GM18873 (cell line): ENCODE results near the gene DCST1.

Experiments used
- ATAC-seq: cut with Tn5 transposase; IDR thresholded peaks from one replicate; pipeline ENCODE4 v1.9.1; 2021; ENCODE audit warnings: mild to moderate bottlenecking, moderate library complexity, moderate number of reproducible peaks; ENCODE audit not compliant: unreplicated experiment, low FRiP score

Gene DCST1

DNA sequence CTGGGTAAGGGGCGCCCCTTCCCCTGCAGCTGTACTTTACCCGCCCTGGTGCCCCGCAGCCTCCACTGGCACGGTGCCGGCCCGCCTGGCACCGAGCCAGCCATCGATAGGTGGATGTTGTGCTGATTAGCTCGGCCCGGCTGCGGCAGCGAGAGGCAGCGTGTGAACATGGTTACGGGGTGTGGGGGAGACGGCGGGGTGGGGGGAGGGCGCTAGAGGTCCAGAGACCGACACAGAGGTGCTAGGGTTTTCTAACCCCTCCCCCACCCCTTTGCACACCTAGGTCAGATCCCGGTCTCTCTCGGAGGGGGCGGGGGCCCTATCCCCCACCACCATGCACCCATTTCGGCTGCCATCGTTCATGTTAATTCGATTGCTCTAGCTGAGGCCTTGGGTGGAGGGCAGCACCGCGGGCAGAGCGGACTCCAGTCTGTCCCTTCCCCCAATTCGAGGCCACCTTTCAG is 36.6 kb downstream of the DCST1 start:
- ATAC-seq, result no peak

DNA sequence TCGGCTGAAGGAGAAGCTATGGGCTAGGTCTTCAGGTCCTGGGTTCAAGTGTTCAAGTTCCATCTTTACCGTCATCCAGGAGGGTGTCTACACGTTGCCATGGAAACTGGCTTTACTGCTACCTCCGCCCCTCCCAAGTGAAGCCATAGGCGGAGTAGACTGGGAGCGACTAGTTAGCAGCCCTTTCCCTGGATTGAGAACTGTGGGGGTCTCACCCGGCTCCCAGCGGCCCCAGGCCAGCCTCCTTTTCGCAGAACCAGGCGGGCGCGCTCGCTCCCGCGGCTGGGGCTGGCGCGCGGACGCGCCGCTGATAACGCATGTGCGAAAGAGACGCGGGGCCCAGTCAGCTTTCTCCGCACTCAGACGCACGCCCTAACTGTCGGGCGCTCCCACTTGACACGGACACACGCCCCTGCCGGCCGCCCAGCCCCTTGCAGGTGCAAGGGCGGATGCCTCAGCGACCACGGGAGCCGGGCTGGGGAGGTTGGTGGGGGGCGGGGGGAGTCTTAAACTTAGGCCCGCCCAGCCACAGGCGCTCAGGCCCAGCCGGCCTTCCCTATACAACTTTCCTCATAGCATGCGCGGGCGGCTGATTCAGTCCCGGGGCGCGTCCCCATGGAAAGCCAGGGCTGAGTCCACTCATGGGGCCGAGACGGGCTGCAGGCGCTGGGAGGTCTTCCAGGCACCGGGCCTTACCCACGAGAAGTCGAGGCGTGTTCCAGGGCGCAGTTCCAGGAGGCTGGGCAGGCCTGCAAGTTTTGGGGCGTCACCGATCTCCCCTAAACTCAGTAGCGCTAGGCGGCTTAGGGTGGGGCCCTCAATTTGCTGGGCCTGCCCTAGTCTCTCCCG is 37.3 kb downstream of the DCST1 start:
- no peak for ATAC-seq

DNA sequence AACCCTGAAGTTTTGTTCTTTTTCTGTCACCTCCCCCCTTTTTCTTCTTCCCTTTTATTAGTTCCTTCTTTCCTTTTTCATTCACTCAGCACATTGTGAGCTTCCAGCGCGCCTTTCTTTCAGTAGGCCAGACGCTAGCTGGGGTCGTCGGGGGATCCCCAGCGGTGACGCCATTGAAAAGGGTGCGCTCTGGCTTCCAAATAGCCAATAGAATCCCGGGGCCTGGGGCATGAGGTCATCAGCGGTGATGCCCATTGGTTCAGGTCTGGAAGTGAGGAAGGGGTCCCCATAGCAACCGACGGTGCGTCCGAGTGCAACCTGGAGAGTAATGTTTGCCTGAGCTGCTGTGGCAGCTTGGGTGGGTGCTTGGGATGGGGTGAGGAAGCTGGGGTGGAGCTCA is 38.1 kb downstream of the DCST1 start:
- ATAC-seq, result no peak

DNA sequence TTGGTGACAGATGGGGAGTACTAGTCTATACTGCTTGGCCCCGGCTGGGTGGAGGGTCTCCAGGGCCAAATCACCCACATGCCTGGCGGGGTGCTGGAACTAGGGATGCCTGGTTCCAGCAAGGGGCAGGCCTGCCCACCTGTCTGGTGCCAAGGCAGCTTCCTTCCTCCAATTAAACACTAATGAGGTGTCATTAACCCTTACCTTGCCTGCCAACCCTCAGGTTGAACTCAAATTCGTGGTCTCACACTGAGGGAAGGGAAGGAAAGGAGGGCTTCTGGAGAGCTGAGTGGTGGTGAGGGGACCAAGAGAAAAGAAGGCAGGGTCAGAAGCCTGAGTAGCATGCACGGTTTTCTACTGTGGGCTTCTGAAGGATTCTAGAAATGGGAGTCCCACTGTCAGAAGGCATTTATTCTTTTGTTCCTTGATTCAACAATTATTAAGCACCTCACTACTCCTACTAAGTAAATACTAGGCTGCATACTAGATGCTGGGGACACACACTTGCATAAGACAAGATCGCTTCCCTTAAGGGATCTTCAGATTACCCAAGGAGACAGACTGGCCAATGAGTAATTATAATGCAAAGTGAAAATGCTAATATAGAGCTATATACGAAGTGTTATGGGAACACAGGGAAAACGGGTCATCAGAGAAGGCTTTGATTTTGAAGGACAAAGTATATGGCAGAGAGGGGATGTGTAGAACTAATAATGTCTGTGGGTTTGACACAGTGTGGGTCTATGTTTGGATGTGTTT is 39.1 kb downstream of the DCST1 start:
- no peak for ATAC-seq

DNA sequence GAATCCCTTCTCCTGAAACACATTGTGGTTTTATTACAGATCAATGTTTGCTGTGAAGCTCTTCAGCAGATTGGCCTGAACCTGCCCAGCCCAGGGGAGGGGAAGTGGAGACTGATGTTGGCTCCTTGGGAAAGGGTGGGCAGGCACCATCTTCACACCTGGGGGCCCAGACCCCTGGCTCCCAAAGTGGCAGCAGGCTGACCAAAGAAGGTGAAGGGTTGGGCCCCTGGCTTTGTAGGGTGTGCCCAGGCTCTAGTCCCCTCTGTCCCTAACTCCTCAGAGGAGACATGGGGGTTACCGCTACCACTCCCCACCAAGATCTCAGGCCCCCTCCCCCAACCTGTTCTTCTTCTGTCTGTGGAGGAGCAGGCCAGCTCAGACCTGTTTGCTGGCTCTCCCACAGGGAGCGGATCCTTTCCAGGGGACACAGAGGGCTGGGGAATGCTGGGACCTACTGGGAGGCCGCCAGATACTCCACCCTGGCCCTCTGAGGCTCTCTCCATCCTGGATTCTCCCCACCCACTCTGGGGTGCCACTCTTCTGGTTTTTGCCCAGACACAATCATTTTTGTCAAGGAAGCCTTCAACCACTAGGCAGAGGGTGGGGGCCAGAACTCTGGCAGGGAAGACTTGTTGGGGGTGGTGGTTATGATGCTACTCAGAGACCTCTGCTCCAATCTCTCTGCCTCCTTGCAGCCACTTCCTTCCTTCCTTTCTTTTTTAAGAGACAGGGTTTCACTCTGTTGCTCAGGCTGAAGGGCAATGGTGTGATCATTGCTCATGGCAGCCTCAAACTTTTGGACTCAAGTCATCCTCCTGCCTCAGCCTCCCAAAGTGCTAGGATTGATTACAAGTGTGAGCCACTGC is 40.0 kb downstream of the DCST1 start:
- no peak for ATAC-seq

DNA sequence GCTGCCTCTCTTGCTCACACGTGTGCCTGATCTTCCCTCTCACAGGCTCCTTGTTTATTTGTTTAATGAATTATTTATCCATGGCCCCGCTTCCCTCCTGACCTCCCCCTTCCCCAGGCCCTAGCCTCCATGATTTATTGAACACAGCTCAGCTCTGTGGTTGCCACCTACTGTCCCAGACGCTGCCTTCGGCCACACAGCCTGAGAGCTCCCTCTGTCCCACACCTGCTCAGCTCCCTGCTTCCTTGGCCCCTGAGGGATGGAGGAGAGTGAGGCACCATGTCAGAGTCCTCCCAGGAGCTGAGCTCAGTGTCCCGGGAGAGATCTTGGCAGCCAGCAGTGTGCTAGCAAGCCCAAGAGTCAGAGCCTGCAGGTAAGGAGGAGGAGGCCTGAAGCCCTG is 41.9 kb downstream of the DCST1 start:
- no peak for ATAC-seq

DNA sequence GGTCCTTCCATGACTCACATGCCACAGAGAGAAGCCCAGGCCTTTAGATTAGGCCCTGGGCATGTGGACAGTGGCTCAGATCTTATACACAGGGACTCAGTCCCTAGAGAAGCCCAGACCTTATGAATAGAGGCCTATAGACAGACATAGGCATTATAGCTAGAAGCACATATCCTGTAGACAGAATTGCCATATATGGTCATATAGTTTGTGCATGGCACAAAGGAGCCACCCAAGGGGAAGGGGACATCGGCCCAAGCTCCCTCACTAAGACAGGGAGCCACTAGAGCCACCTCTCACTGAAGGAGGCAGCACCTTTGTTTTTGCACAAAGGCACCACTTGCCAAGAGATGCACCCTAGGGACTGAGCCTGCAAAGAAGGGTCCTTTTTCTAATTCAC is 42.7 kb downstream of the DCST1 start:
- no peak for ATAC-seq

DNA sequence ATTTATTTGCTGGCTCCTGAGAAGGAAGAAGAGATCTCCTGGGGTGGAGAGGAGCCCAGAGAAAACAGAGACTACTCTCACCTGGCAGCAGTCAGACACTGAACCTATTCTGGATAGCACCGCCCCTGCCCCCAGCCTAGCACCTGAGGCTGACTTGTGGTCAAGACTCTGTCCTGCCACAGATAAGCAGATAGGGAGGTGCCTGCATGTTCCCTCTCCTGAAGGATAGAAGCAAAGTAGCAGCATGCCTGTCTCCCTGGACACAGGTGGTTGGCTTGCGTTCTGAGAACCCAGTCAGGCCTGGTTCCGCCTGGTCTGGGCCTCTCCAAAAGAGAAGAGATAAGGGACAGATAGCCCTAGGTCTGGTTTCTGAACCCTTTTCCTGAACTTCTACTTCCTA is 43.7 kb downstream of the DCST1 start:
- no peak for ATAC-seq

DNA sequence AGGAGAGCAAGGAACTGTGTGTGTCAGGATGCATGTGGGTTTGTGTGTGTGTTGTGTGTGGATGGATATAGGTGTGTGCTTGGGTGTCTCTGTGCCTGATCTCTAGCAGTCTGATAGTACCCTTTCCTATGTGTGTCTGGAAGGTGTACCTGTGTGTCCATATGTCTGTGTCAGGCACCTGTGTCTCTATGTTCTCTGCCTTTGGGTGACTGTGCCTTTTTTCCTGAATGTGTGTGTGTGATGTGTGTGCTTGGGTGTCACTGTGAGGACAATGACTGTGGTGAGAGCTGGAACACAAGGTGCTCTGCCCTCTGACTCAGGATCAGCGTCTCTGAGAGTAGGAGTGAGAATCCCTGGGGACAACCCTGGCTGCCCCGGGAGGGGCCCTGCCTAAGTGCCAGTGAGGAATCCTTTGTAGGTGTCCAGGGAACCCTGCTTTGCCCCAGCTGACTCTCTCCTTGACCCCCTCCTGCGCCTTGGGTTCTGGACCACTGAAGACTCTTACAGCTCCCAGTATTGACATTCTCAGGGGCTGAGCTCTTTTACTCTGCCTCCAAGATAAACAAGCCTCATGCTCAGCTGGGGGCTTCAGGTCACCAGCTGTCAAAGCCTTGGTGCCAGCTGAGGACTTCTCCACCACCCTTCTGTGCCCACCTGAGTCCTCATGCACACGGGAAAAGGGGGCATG is 44.3 kb downstream of the DCST1 start:
- ATAC-seq, result no peak

DNA sequence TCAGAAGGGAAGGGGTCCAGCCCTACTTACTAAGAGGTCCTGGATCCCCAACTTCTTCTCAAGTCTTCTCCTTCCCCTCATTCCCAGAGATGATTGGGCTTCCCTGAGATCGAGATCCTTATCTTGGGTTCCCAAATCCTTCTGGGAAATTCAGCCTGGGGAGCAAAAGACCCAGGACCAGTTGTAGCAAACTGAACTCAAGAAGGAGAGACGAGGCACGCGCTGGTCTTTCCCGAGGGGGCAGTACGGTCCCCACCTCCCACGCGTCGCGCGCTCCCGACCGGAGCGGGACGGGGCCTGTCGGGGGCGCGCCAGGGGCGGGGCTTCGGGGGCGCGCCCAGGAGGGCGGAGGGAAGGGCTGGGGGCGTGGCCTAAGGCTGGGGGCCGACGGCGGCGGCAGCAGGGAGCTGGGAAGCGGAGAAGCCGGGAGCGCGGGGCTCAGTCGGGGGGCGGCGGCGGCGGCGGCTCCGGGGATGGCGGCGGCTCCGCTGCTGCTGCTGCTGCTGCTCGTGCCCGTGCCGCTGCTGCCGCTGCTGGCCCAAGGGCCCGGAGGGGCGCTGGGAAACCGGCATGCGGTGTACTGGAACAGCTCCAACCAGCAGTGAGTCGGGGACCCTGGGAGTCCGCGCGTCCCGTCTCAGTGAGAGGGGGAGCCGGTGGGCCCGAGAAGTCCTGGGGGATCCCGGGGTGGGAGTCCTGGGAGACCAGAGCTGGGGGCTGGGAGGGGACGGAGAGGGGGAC is 45.0 kb downstream of the DCST1 start, which contains the start of gene EFNA3:
EFNA3 (plus strand) TSS at position 369 of the 741 bp plus-strand sequence; CDS start at position 474, 105 bp downstream.
- ATAC-seq, result no peak

DNA sequence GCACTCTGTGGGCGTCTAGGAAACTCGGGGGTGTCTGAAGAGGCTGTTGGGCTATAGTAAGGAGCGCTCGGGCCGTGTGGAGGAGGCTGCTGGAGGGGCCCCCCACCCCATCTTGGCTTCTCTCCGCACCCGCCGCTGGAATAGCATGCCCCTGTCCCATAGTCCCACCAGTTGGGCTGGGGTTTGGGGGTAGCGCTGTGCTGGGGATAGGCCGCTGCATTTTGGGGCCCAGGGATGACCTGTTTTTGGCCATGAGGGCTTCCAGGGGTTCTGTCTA is 45.5 kb downstream of the DCST1 start:
- no peak for ATAC-seq

DNA sequence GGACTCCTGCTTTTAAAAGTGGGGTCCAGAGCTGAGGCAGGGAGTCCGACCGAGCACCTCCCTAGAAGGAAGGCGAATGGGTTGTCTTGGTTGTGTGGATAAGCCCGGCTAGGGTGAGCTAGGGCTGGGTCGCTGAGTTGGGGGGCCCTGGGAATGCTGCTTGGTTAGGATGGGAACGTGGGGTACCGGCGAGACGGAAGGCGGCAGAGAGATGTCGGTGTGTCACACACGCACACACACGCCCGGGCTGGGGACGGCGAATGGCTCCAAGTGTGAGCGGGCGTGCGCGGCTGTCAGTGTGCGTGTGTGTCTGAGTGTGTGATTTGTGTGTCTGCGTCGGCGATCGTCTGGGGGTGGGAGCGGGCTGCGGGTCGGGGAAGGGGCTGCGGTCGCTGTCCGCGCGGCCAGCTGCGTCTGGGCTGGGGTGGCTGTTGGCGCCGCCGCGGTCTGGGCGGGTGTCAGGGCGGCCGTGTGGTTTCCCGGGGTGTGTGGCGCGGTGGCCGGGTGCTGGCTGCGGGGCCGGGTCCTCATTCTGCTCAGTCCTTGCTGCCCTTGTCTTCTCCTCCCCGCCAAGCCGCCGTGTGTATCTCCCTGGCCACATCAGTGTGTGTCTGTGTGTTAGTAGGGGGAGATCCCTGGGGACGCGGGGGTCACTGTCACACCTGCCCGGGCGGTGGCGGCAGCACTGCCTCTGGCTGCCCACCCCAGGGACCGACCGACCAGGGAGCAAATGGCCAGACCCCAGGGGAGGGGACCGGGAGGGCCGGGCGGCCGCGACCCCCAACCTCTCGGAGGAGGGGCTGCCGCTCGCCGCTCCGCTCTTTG is 46.1 kb downstream of the DCST1 start:
- no peak for ATAC-seq

DNA sequence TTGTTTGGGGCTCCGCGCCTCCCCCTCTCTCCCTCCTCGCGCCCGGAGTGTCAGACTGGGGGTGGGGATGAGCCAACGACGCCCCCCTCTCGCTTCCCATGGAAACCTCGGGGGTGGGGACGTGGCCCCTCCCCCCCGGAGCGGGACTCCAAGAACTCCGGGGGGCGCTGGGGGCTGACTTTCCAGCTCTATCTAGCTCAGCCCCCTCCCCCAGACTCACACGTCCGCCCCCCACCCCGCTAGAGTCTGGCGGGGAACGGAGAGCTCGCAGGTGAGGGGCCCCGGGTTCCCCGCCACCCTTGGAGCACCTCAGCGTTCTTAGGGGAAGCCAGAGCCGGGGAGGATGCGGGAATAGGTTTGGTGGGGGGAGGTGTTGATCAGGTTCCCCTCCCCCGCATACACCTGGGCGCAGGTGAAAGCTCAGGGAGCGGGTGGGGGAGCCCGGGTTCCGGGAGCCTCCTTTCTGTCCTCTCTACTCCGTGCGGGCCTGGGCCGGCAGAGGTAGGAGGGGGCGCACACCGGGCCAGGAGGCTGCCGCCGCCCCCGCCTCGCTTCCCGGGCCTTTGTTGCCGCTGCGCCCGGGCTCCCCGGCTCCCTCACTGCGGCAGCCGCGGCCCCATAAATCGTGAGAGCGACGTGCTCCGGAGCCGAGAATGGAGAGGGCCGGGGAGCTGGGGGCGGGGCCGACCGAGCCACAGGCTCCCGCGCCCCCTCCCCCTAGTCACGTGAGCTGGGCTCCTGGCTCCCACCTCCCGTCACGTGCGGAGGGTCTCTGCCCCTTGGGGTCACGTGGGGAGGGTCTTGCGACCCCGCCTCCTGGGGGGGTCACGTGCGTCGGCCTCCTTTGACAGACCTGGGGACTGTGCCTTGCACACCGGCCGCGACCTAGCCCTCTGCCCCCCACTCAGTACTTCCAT is 46.9 kb downstream of the DCST1 start:
- no peak for ATAC-seq

DNA sequence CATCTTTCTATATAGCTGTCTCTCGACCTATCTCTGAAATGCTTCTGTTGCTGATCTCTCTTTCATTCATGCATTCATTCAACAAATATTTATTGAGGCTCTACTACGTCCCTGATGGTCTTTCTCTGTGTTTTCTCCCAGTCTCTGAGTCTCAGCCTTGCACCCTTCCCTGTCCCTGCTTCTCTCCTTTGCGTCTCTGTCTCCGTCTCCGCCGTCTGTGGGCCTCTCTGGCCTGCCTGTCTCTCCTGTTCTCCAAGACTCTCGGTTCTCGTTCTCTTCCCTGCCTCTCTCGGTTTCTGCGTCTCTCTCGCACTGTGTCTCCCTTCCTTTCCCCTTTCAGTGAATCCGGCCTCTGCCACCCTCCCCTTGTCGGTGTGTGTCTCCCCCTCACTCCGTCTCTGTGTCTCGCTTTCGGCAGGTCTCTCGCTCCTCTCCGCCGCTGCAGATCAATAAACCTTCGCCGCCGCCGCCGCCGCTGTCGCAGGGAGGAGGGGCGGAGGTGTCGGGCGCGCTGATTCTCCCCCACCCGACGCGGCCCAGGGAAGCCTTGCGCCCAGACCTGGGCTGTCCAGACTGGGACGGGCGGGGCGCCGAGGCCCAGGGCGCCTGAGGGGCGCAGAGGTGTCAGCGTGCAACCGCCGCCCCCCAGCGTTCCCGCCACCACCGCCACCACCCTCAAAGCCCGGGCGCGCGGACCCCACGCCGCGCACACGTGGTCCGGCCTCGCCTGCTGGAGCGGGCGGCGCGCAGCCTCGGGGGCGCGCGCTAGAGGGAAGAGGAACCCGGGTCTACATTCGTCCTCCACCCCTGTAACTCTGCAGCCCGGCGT is 48.1 kb downstream of the DCST1 start:
- no peak for ATAC-seq

DNA sequence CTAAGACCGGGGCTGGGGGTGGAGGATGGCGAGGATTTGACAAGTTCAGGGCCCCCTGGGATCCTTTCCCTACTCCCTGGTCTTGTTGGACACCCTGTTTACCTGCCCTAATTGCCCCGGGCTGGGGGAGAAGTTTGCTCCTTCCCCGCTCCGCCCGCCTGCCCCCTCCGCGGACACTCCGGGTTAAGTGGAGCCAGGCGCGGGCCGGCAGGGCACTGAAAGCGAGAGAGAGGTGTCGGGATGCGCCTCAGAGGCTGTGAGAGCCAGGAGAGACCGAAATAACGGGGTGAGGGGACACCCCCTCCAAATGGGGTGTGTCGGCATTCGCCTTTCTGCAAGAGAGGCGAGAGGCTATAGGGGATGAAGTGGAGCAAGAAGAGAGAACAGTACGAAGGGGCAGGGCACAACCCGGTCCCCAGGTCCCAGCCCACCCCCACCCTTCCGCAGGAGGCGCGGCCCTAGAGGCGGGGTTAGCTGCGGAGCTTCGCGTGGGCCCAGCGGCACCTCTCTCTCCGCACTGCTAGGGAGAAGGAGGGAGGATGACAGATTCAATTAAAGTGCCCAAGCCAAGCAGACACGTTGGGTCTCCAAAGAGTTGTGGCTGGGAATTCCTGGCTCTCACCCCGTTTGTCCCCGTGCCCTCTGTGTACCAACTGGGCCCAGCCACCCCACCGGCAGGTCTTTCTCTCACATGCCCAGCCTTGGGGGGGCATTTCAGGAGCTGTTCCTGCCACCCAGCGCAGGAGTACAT is 48.9 kb downstream of the DCST1 start:
- ATAC-seq, result no peak

DNA sequence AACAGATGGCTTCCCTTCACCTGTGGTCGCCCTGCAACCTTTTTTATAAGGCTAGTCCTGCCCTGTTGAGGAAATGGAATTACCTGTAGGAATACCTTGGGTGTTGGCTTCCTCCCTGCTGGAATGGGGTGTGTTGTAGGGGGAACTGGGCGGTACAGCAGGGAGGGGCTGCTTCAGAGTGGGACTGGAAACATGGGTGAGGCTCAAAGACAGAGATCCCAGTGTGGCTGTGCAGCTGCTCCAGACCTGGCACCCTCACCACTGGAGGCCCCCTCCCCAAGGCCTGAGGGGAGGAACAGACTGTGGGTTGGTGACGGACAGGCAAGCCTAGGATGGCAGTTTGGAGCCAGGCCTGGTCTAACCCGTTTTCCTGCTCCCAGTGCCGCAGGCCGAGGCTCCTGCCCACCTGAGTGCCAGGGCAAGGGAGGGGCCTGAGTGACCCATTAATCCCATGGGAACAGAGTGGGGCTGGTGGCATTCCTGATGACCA is 49.5 kb downstream of the DCST1 start:
- no peak for ATAC-seq
